ENCODE data around the gene C1GALT1C1L.

DNA sequence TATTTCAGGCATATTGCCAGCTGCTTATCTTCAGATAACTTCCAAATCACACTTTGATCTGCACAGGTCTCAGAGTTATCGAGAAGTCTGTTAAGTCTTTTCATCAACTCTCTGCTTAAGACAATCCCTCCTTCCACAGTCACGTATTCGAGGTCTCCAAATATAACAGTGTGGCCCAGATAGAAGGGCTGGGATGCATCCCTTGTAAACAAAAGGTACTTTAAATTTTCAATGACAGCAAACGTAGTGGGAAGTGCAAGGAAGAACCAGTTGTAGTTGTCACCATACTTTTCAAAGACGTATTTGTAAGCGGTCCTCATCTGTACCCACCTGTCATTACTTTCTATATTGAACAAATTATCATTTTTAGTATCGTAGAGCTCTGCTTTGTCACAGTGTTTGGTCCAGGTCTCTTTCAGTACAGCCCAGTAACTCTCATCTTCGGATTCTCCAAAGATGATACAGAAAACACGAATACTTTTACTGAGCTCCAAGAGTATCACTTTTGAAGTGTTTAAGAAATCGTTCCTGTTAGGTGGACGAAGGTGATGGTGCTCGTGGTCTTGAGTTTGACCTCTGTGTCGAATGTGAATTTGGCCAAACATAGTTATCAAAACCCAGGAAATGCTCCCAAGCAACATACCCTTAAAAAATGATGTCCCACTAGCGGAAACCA, 445 bp downstream of the C1GALT1C1L start:
- TF ChIP-seq EZH2 (IDR thresholded peaks at IDR 0.05; ENCODE audit: insufficient read depth, poor library complexity, severe bottlenecking) = no peak
- TF ChIP-seq EZH2phosphoT487 (IDR thresholded peaks at IDR 0.05; ENCODE audit: insufficient read depth, low read depth) = no peak
